Effector memory CD4-positive, alpha-beta T cell (primary cell): ENCODE results near the gene PCDHGA7.

ENCODE experiments used
- DNase-seq, 3 donors: peaks; one replicate each; pipeline ENCODE4 v3.0.0-alpha.2; 2020
- H3K27ac ChIP-seq: 2 replicates; pipeline ENCODE4 v1.7.0; 2013; ENCODE audit warnings: mild to moderate bottlenecking, low read length, moderate library complexity; ENCODE audit not compliant: insufficient read depth, poor library complexity, severe bottlenecking
- H3K27me3 ChIP-seq: replicated peaks from 2 replicates; pipeline ENCODE4 v1.7.0; 2013; ENCODE audit warnings: mild to moderate bottlenecking, low read length; ENCODE audit not compliant: insufficient read depth, control insufficient read depth, poor library complexity, severe bottlenecking
- H3K36me3 ChIP-seq: 2 replicates; pipeline ENCODE4 v1.7.0; 2013; ENCODE audit warnings: mild to moderate bottlenecking, low read length, moderate library complexity; ENCODE audit not compliant: control insufficient read depth, insufficient read depth
- H3K4me1 ChIP-seq: 2 replicates; pipeline ENCODE4 v1.7.0; 2013; ENCODE audit warnings: low read length, mild to moderate bottlenecking; ENCODE audit not compliant: control insufficient read depth, insufficient read depth, poor library complexity, severe bottlenecking
- H3K4me3 ChIP-seq: 2 replicates; pipeline ENCODE4 v1.7.0; 2013; ENCODE audit warnings: low read length, low read depth, mild to moderate bottlenecking; ENCODE audit not compliant: insufficient read depth, poor library complexity, severe bottlenecking
- H3K9me3 ChIP-seq: 2 replicates; pipeline ENCODE4 v1.7.0; 2013; ENCODE audit warnings: mild to moderate bottlenecking, low read length, moderate library complexity; ENCODE audit not compliant: control insufficient read depth

Gene PCDHGA7

DNA sequence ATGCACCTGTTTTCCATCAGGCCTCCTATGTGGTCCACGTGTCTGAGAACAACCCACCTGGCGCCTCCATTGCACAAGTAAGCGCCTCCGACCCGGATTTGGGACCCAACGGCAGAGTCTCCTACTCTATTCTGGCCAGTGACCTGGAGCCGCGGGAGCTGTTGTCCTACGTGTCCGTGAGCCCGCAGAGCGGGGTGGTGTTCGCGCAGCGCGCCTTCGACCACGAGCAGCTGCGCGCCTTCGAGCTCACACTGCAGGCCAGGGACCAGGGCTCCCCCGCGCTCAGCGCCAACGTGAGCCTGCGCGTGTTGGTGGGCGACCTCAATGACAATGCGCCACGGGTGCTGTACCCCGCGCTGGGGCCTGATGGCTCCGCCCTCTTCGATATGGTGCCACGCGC is 31.0 kb upstream of the PCDHGA7 start:
- no peak for DNase-seq
- no peak overlapping the region for H3K27ac ChIP-seq
- H3K9me3 ChIP-seq: no peaks in the 10 kb centered on the region
- H3K27me3 ChIP-seq: peaks cover 8% of the 10 kb centered on the region
- H3K4me3 ChIP-seq: no peak overlapping the region
- H3K4me1 ChIP-seq: no peaks in the 10 kb centered on the region
- no peaks in the 10 kb centered on the region for H3K36me3 ChIP-seq

DNA sequence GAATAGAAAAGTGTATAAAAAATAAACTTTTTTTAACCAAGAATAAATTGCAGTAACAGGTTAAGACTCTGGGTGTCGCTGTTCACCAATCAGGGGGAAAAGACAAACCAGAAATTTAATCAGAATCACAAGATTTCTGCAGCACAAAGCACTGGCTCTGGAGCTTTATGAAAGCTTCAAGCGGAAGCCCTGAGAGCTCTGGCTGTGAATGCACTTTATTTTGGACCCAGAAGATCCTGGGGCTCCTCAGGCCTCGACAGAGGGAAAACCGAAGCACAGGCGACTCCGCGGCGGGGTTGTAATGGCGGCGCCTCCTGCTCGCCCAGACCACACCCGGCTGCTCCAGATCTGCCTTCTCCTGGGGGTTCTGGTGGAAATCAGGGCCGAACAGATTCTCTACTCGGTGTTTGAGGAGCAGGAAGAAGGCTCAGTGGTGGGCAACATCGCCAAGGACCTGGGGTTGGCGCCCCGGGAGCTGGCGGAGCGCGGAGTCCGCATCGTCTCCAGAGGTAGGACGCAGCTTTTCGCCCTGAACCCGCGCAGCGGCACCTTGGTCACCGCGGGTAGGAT is 27.6 kb upstream of the PCDHGA7 start, which contains the start of gene PCDHGA4:
Gene PCDHGA4, plus strand, starts transcription at position 122 of the 570 bp plus-strand sequence. Its CDS starts 87 bp downstream, at position 209.
- peaks cover 5% of the 10 kb centered on the region for H3K27me3 ChIP-seq
- H3K9me3 ChIP-seq: no peaks in the 10 kb centered on the region
- no peak for DNase-seq
- H3K4me1 ChIP-seq: no peaks in the 10 kb centered on the region
- H3K4me3 ChIP-seq: peak within 1 kb of the TSS; percentile 13
- H3K27ac ChIP-seq: no peak within 1 kb of the TSS
- no peaks in the 10 kb centered on the region for H3K36me3 ChIP-seq

DNA sequence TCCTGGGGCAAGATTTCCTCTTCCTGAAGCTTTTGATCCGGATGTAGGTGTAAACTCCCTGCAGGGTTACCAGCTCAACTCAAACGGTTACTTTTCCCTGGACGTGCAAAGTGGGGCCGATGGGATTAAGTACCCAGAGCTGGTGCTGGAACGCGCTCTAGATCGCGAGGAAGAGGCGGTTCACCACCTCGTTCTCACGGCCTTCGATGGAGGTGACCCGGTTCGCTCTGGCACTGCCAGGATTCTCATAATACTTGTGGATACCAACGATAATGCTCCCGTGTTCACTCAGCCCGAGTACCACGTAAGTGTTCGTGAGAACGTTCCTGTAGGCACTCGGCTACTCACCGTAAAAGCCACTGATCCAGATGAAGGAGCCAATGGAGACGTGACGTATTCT is 26.9 kb upstream of the PCDHGA7 start:
- H3K4me3 ChIP-seq: no peak overlapping the region
- no peaks in the 10 kb centered on the region for H3K36me3 ChIP-seq
- peaks cover 5% of the 10 kb centered on the region for H3K27me3 ChIP-seq
- no peaks in the 10 kb centered on the region for H3K4me1 ChIP-seq
- H3K9me3 ChIP-seq: no peaks in the 10 kb centered on the region
- no peak overlapping the region for H3K27ac ChIP-seq
- DNase-seq: no peak

DNA sequence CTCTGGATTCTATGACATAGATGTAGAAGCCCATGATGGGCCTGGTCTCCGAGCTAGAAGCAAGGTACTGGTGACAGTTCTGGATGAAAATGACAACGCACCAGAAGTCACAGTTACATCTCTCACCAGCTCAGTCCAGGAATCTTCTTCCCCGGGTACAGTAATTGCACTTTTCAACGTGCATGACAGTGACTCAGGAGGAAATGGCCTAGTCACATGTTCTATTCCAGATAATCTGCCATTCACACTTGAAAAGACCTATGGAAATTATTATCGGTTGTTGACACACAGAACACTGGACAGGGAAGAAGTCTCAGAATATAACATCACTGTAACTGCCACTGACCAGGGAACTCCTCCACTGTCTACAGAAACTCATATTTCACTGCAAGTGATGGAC is 26.4 kb upstream of the PCDHGA7 start:
- DNase-seq: no peak

DNA sequence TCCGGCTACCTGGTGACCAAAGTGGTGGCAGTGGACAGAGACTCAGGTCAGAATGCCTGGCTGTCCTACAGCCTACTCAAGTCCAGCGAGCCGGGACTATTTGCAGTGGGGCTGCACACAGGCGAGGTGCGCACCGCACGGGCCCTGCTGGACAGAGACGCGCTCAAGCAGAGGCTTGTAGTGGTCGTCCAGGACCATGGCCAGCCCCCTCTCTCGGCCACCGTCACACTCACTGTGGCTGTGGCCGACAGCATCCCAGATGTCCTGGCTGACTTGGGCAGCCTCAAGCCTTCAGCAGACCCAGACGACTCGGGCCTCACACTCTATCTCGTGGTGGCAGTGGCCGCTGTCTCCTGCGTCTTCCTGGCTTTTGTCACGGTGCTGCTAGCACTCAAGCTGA is 25.6 kb upstream of the PCDHGA7 start:
- no peaks in the 10 kb centered on the region for H3K4me1 ChIP-seq
- no peak overlapping the region for H3K27ac ChIP-seq
- no peaks in the 10 kb centered on the region for H3K9me3 ChIP-seq
- DNase-seq: no peak
- H3K36me3 ChIP-seq: no peaks in the 10 kb centered on the region
- H3K27me3 ChIP-seq: peaks cover 5% of the 10 kb centered on the region
- no peak overlapping the region for H3K4me3 ChIP-seq

More for the DNA sequence above, 26.4 kb upstream of the PCDHGA7 start:
- Histone ChIP-seq H3K27me3 (peaks cover 5% of the 10 kb centered on the region), H3K36me3 (no peaks in the 10 kb centered on the region), H3K27ac (no peak overlapping the region), H3K4me3 (no peak overlapping the region), H3K4me1 (no peaks in the 10 kb centered on the region), H3K9me3 (no peaks in the 10 kb centered on the region)

DNA sequence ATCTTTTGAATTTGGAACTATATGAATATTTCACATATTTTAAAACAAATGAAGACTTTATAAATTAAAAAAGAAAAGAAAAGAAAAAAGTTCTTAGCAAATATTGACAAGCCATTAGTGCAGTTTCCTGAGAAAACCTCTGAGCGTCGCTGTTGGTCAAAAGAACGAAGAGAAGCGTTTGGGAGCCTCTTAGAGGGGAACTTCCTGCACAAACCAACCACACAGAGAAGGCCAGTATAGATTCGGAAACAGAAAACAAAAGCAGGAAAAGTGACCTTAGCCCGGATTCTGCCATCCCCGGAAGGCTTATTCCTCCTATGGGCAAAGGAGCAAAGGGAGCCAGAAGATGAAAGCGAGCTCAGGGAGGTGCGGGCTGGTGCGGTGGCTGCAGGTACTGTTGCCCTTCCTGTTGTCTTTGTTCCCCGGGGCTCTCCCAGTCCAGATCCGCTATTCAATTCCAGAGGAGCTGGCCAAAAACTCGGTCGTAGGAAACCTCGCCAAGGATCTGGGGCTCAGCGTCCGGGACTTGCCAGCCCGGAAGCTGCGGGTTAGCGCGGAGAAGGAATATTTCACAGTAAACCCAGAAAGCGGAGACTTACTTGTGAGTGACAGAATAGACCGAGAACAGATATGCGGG is 22.6 kb upstream of the PCDHGA7 start, which contains the start of gene PCDHGB2:
Gene PCDHGB2, plus strand, starts transcription at position 205 of the 637 bp plus-strand sequence. Its CDS starts 142 bp downstream, at position 347.
- Histone ChIP-seq H3K4me1 (no peaks in the 10 kb centered on the region), H3K4me3 (peak within 1 kb of the TSS; percentile 26), H3K9me3 (no peaks in the 10 kb centered on the region), H3K27ac (no peak within 1 kb of the TSS), H3K36me3 (no peaks in the 10 kb centered on the region), H3K27me3 (peaks cover 4% of the 10 kb centered on the region)
- no peak for DNase-seq

DNA sequence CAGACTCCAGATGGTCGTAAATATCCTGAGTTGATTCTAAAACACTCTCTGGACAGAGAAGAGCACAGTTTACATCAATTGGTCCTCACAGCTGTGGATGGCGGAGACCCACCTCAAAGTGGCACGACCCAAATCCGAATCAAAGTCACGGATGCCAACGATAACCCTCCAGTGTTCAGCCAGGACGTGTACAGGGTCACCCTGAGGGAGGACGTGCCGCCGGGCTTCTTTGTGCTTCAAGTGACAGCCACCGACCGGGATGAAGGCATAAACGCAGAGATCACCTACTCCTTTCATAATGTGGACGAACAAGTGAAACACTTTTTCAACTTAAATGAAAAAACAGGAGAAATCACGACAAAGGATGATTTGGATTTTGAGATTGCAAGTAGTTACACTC is 21.9 kb upstream of the PCDHGA7 start:
- Histone ChIP-seq H3K27me3 (peaks cover 10% of the 10 kb centered on the region), H3K4me3 (no peak overlapping the region), H3K36me3 (no peaks in the 10 kb centered on the region)

DNA sequence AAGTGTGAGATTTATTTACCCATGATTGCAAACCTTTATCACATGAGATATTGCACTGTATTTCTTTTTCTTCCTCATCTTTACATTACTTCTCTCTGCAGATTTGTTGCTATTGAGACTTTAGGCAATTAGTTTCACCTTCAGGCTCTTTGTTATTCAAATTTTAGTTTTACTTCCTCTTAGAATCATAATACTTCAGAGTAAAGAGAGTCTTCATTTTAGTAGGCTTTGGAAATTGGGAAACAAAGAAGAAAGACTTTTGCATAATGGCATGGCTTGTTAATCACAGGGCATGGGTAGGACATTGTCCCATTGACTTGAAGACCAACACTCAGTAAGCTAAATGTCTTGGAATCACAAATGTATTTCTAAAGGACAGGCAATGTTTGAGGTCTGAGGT is 19.8 kb upstream of the PCDHGA7 start:
- Histone ChIP-seq H3K36me3 (no peaks in the 10 kb centered on the region), H3K9me3 (no peaks in the 10 kb centered on the region), H3K27me3 (peaks cover 19% of the 10 kb centered on the region), H3K4me1 (no peaks in the 10 kb centered on the region), H3K27ac (no peak overlapping the region), H3K4me3 (no peak overlapping the region)
- no peak for DNase-seq

More for the DNA sequence above, 21.9 kb upstream of the PCDHGA7 start:
- no peaks in the 10 kb centered on the region for H3K9me3 ChIP-seq
- no peak for DNase-seq
- no peaks in the 10 kb centered on the region for H3K4me1 ChIP-seq
- H3K27ac ChIP-seq: no peak overlapping the region

DNA sequence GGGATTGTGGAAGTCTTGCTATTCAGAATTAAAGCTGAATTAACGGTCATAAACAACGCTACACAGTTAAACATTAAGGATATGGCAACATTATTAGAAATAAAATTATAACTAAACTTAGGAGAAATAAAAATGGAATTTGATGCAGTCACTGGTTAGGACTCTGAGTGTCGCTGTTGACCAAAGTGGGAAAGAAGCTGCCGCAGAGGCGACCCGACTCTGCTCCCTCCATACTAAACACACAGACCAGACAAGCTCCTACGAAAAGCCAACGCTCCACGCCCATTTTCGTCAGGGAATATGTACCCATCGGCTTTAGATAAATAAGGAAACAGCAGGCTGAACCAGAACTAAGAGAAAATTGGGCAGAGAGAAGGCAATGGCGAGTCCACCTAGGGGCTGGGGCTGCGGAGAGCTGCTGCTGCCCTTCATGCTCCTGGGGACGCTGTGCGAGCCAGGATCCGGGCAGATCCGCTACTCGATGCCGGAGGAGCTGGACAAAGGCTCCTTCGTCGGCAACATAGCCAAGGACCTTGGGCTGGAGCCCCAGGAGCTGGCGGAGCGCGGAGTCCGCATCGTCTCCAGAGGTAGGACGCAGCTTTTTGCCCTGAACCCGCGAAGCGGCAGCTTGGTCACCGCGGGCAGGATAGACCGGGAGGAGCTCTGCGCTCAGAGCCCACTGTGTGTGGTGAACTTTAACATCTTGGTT is 18.4 kb upstream of the PCDHGA7 start, which contains the start of gene PCDHGA5:
Gene PCDHGA5, plus strand, starts transcription at position 211 of the 709 bp plus-strand sequence. Its CDS starts 169 bp downstream, at position 380.
- Histone ChIP-seq H3K9me3 (no peaks in the 10 kb centered on the region), H3K27me3 (peaks cover 19% of the 10 kb centered on the region), H3K4me1 (no peaks in the 10 kb centered on the region), H3K27ac (no peak within 1 kb of the TSS), H3K36me3 (no peaks in the 10 kb centered on the region), H3K4me3 (no peak within 1 kb of the TSS)
- DNase-seq: no peak
